HepG2 (cell line): ENCODE data around the gene SCN9A.

Experiments
- EZH2 ChIP-seq: conservative IDR thresholded peaks from 2 replicates; pipeline ENCODE4 v1.6.1; 2012; ENCODE audit warnings: mild to moderate bottlenecking, low read depth, low read length, moderate library complexity
- KLF13 ChIP-seq: sonication (generic); formaldehyde crosslinking; IDR thresholded peaks from 2 replicates; pipeline ENCODE4 v1.4.0; 2020; ENCODE audit warnings: mild to moderate bottlenecking, missing genetic modification reagents
- ZNF20 ChIP-seq: sonication (generic); formaldehyde crosslinking; IDR thresholded peaks from 2 replicates; pipeline ENCODE4 v1.4.0; 2020; ENCODE audit warnings: mild to moderate bottlenecking, moderate library complexity, missing genetic modification reagents
- ZNF432 ChIP-seq: sonication (generic); formaldehyde crosslinking; IDR thresholded peaks from 2 replicates; pipeline ENCODE4 v1.5.0; 2020; ENCODE audit warnings: missing genetic modification reagents, mild to moderate bottlenecking, borderline replicate concordance
- ZSCAN30 ChIP-seq: sonication (generic); formaldehyde crosslinking; IDR thresholded peaks from 2 replicates; pipeline ENCODE4 v1.5.0; 2020; ENCODE audit warnings: mild to moderate bottlenecking, missing genetic modification reagents
- ZZZ3 ChIP-seq: sonication (generic); formaldehyde crosslinking; IDR thresholded peaks from 2 replicates; pipeline ENCODE4 v1.4.0; 2020; ENCODE audit warnings: missing genetic modification reagents, mild to moderate bottlenecking, borderline replicate concordance
- TF ChIP-seq, protein P1 (sequence below): IDR thresholded peaks from 2 replicates; pipeline ENCODE4 v1.6.1; 2016; ENCODE audit warnings: missing compliant biosample characterization, missing genetic modification reagents, borderline replicate concordance

DNA sequence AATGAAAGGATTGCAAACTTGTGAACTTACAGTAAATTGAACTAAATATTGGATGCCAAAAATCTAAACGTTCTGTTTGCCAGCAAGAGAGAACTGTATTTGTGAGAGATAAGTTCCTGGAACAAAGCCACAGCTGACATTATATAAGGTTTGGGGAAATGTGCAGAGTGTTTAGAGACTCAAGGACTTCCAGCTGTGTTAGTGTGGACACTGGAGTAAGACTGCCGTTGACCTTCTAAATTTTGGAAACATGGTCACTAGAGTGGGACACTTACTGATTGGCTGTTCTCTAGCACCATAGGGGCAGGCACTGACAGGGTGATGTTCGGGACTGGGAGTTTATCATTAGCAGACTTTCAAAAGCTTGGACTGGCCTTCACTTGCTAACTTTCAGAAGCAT is 40.5 kb downstream of the SCN9A start:
- TF ChIP-seq, protein P1, sequence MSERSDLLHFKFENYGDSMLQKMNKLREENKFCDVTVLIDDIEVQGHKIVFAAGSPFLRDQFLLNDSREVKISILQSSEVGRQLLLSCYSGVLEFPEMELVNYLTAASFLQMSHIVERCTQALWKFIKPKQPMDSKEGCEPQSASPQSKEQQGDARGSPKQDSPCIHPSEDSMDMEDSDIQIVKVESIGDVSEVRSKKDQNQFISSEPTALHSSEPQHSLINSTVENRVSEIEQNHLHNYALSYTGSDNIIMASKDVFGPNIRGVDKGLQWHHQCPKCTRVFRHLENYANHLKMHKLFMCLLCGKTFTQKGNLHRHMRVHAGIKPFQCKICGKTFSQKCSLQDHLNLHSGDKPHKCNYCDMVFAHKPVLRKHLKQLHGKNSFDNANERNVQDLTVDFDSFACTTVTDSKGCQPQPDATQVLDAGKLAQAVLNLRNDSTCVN (CRISPR knock-in tag): no peak
- TF ChIP-seq ZZZ3 (CRISPR knock-in tag) (no peak), KLF13 (CRISPR knock-in tag) (no peak), ZNF20 (CRISPR knock-in tag) (no peak), ZSCAN30 (CRISPR knock-in tag) (no peak), EZH2 (no peak), ZNF432 (CRISPR knock-in tag) (no peak)
